Mesenchymal stem cell (in vitro differentiated cells and primary cell): ENCODE measurements around the gene FIGNL2. TPM values are rescaled to one million over a fixed set of nuclear protein-coding genes. Genes with fewer than 3 reads are reported as not detected.

Source experiments
- DNase-seq: peaks from one replicate; pipeline ENCODE4 v3.0.0-alpha.2; 2013
- H2AFZ ChIP-seq: one replicate; pipeline ENCODE4 v1.6.1; 2013; ENCODE audit warnings: low read depth, mild to moderate bottlenecking, control low read depth, inconsistent platforms, low read length, moderate library complexity
- H2AK5ac ChIP-seq: 2 replicates; pipeline ENCODE4 v1.6.1; 2013; ENCODE audit warnings: low read length, moderate library complexity, mild to moderate bottlenecking, inconsistent platforms; ENCODE audit not compliant: severe bottlenecking
- H2BK120ac ChIP-seq: one replicate; pipeline ENCODE4 v1.6.1; 2013; ENCODE audit warnings: low read depth, mild to moderate bottlenecking, inconsistent platforms, low read length, moderate library complexity
- H2BK12ac ChIP-seq, 2 experiments: one replicate each; pipeline ENCODE4 v1.6.1; 2013; ENCODE audit warnings: inconsistent platforms in 2 of 2, low read length in 2 of 2, mild to moderate bottlenecking in 2 of 2, moderate library complexity in 2 of 2, control low read depth in 1 of 2
- H2BK15ac ChIP-seq: one replicate; pipeline ENCODE4 v1.6.1; 2013; ENCODE audit warnings: mild to moderate bottlenecking, low read depth, inconsistent platforms; ENCODE audit not compliant: poor library complexity, severe bottlenecking
- H2BK5ac ChIP-seq: 2 replicates; pipeline ENCODE4 v1.6.1; 2013; ENCODE audit warnings: low read depth, mild to moderate bottlenecking, low read length, control low read depth, inconsistent platforms; ENCODE audit not compliant: poor library complexity, severe bottlenecking
- H3K14ac ChIP-seq, 2 experiments: one replicate each; pipeline ENCODE4 v1.6.1; 2013; ENCODE audit warnings: inconsistent platforms in 2 of 2, low read length in 2 of 2, control low read depth in 1 of 2, mild to moderate bottlenecking in 1 of 2, moderate library complexity in 1 of 2
- H3K18ac ChIP-seq, 2 experiments: one replicate each; pipeline ENCODE4 v1.6.1; 2013; ENCODE audit warnings: inconsistent platforms in 2 of 2, low read length in 2 of 2, control low read depth in 1 of 2, low read depth in 1 of 2, mild to moderate bottlenecking in 1 of 2
- H3K23ac ChIP-seq, 2 experiments: one replicate each; pipeline ENCODE4 v1.6.1; 2013; ENCODE audit warnings: inconsistent platforms in 2 of 2, low read length in 2 of 2, mild to moderate bottlenecking in 2 of 2, moderate library complexity in 2 of 2, control low read depth in 1 of 2
- H3K27ac ChIP-seq: 2 replicates; pipeline ENCODE4 v1.5.1; 2013; ENCODE audit warnings: mild to moderate bottlenecking, moderate library complexity, low read length, control low read depth, inconsistent platforms; ENCODE audit not compliant: poor library complexity, severe bottlenecking
- H3K27me3 ChIP-seq, 2 experiments: 2 replicates each; pipeline versions ENCODE4 v1.6.1 to v1.7.0; 2013; ENCODE audit warnings: low read length in 2 of 2, mild to moderate bottlenecking in 2 of 2, moderate library complexity in 2 of 2, control low read depth in 1 of 2, inconsistent platforms in 1 of 2; ENCODE audit not compliant: control insufficient read depth in 1 of 2, insufficient read depth in 1 of 2
- H3K36me3 ChIP-seq, 2 experiments: 2 replicates each; pipeline versions ENCODE4 v1.6.1 to v1.7.0; 2013; ENCODE audit warnings: low read length in 2 of 2, control low read depth in 1 of 2, inconsistent platforms in 1 of 2, low read depth in 1 of 2, mild to moderate bottlenecking in 1 of 2; ENCODE audit not compliant: insufficient read depth in 2 of 2, control insufficient read depth in 1 of 2
- H3K4ac ChIP-seq, 2 experiments: one replicate each; pipeline ENCODE4 v1.6.1; 2013; ENCODE audit warnings: inconsistent platforms in 2 of 2, low read length in 2 of 2, mild to moderate bottlenecking in 2 of 2, moderate library complexity in 2 of 2, control low read depth in 1 of 2, low read depth in 1 of 2
- H3K4me1 ChIP-seq: 2 replicates; pipeline ENCODE4 v1.6.1; 2013; ENCODE audit warnings: low read depth, low read length, control low read depth; ENCODE audit not compliant: control insufficient read depth, insufficient read depth
- H3K4me2 ChIP-seq: 2 replicates; pipeline ENCODE4 v1.6.1; 2013; ENCODE audit warnings: low read length, mild to moderate bottlenecking, inconsistent platforms; ENCODE audit not compliant: poor library complexity, severe bottlenecking
- H3K4me3 ChIP-seq, 2 experiments: 2 replicates each; pipeline versions ENCODE4 v1.5.1 to v1.7.0; 2013; ENCODE audit warnings: low read length in 2 of 2, mild to moderate bottlenecking in 2 of 2, control low read depth in 1 of 2, low read depth in 1 of 2; ENCODE audit not compliant: insufficient read depth in 1 of 2
- H3K79me1 ChIP-seq: replicated peaks from 2 replicates; pipeline ENCODE4 v1.6.1; 2013; ENCODE audit warnings: mild to moderate bottlenecking, control low read depth, low read length, inconsistent platforms; ENCODE audit not compliant: poor library complexity, severe bottlenecking
- H3K9ac ChIP-seq: 2 replicates; pipeline ENCODE4 v1.7.0; 2013; ENCODE audit warnings: mild to moderate bottlenecking, low read length, moderate library complexity
- H3K9me3 ChIP-seq: 2 replicates; pipeline ENCODE4 v1.7.0; 2013; ENCODE audit warnings: mild to moderate bottlenecking, low read length; ENCODE audit not compliant: control insufficient read depth
- H4K8ac ChIP-seq: one replicate; pipeline ENCODE4 v1.6.1; 2013; ENCODE audit warnings: inconsistent platforms, mild to moderate bottlenecking, low read length, moderate library complexity
- H4K91ac ChIP-seq: one replicate; pipeline ENCODE4 v1.6.1; 2013; ENCODE audit warnings: mild to moderate bottlenecking, low read length, inconsistent platforms
- WGBS: methylation state at CpG from one replicate; pipeline ENCODE4 v1.1.7; 2013; ENCODE audit warnings: mixed read lengths; 5-methylcytosine and 5-hydroxymethylcytosine counted together
- polyA plus RNA-seq, 2 experiments: library from polyadenylated mRNA; stranded (reverse); fragments of 200-250 nt; gene quantifications; one replicate each; pipeline ENCODE4 v1.2.3, GENCODE V29; 2013

Gene FIGNL2
- polyA plus RNA-seq (2013, experiment 1 of 2) = 0.62 TPM
- polyA plus RNA-seq (2013, experiment 2 of 2) = 0.71 TPM

- WGBS = 0% methylated on average over 15 of the region's 51 CpGs
- no peaks in the 10 kb centered on the region for H3K9me3 ChIP-seq
- H3K4ac ChIP-seq = peak within 1 kb of the TSS in 1 of 2 experiments; percentile 55
Measured at GRCh38 chr12:51848326-51848727, at the start of gene FIGNL2. FIGNL2 (minus strand) TSS chr12:51848718; CDS start chr12:51822413, 26,305 bp downstream.

GRCh38 chr12:51897181-51897580 lies 48.7 kb upstream of the FIGNL2 start:
- Histone ChIP-seq H2AFZ (no peak overlapping the region), H2BK120ac (no peak overlapping the region), H3K27ac (no peak overlapping the region), H3K14ac (no peak overlapping the region), H4K91ac (peak overlapping the region; percentile 87), H2BK12ac (peak overlapping the region; percentile 88 to 89), H3K18ac (peak overlapping the region; percentile 13 to 52), H3K23ac (no peak overlapping the region), H4K8ac (peak overlapping the region; percentile 66), H3K79me1 (no peaks in the 10 kb centered on the region), H2BK5ac (no peak overlapping the region), H2AK5ac (no peak overlapping the region), H2BK15ac (no peak overlapping the region), H3K9ac (no peak overlapping the region), H3K4me2 (no peak overlapping the region), H3K4ac (peak overlapping the region; percentile 57), H3K4me1 (peaks cover 7% of the 10 kb centered on the region), H3K27me3 (no peaks in the 10 kb centered on the region), H3K9me3 (no peaks in the 10 kb centered on the region), H3K36me3 (no peaks in the 10 kb centered on the region), H3K4me3 (no peak overlapping the region)
- DNase-seq = no peak
- 64% methylated on average over 6 of the region's 8 CpGs for WGBS

More at GRCh38 chr12:51848326-51848727, at the start of gene FIGNL2:
- peak within 1 kb of the TSS in 1 of 2 experiments; percentile 68 for H3K23ac ChIP-seq
- H2BK120ac ChIP-seq = peak within 1 kb of the TSS; percentile 58
- H4K8ac ChIP-seq = peak within 1 kb of the TSS; percentile 59
- H3K4me2 ChIP-seq = peak within 1 kb of the TSS; percentile 82
- H2AK5ac ChIP-seq = no peak within 1 kb of the TSS
- peak within 1 kb of the TSS; percentile 46 to 78 for H3K4me3 ChIP-seq
- H4K91ac ChIP-seq = peak within 1 kb of the TSS; percentile 70
- H2BK12ac ChIP-seq = peak within 1 kb of the TSS in 1 of 2 experiments; percentile 17
- H3K4me1 ChIP-seq = peaks cover 31% of the 10 kb centered on the region
- H3K27ac ChIP-seq = no peak within 1 kb of the TSS
- peaks cover 44 to 82% of the 10 kb centered on the region in 2 experiments for H3K27me3 ChIP-seq
- no peak within 1 kb of the TSS for H2BK5ac ChIP-seq
- H3K79me1 ChIP-seq = no peaks in the 10 kb centered on the region
- H2BK15ac ChIP-seq = peak within 1 kb of the TSS; percentile 57
- H3K14ac ChIP-seq = peak within 1 kb of the TSS in 1 of 2 experiments; percentile 62
- DNase-seq = no peak
- no peaks in the 10 kb centered on the region for H3K36me3 ChIP-seq
- peak within 1 kb of the TSS; percentile 53 for H3K9ac ChIP-seq
- no peak within 1 kb of the TSS for H2AFZ ChIP-seq
- peak within 1 kb of the TSS; percentile 79 to 88 for H3K18ac ChIP-seq

DNA sequence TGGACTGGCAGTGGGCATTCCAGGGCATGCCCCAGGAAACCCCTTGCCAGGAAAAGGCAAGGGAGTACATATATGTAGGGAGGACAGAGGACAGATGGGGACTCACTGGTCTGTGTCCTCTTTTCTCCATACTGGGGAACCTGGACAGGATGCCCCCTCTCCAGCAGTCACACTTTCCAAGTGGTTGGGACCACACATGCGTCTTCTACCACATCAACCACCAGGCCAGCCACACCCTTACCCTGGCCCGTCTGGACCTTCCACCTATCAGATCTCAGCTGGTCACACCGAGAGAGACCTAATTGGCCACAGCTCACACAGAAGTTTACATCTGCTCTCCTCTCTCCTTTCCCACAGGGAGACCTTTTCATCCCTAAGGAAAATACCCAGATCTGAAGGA lies 47.7 kb upstream of the FIGNL2 start:
- Histone ChIP-seq H3K4me1 (peaks cover 7% of the 10 kb centered on the region), H3K36me3 (no peaks in the 10 kb centered on the region), H2BK12ac (peak overlapping the region; percentile 89 to 98), H3K27ac (no peak overlapping the region), H3K18ac (peak overlapping the region in 1 of 2 experiments; percentile 59), H2BK120ac (no peak overlapping the region), H4K91ac (no peak overlapping the region), H3K27me3 (no peaks in the 10 kb centered on the region), H4K8ac (peak overlapping the region; percentile 28), H3K23ac (peak overlapping the region in 1 of 2 experiments; percentile 25), H3K79me1 (no peaks in the 10 kb centered on the region), H3K4me3 (no peak overlapping the region), H3K4me2 (no peak overlapping the region), H3K14ac (no peak overlapping the region), H2BK15ac (peak overlapping the region; percentile 62), H3K4ac (peak overlapping the region in 1 of 2 experiments; percentile 71), H2BK5ac (no peak overlapping the region), H2AK5ac (no peak overlapping the region), H3K9ac (no peak overlapping the region), H2AFZ (no peak overlapping the region), H3K9me3 (no peaks in the 10 kb centered on the region)
- no peak for DNase-seq
- WGBS = 84% methylated on average over 3 of the region's 3 CpGs

DNA sequence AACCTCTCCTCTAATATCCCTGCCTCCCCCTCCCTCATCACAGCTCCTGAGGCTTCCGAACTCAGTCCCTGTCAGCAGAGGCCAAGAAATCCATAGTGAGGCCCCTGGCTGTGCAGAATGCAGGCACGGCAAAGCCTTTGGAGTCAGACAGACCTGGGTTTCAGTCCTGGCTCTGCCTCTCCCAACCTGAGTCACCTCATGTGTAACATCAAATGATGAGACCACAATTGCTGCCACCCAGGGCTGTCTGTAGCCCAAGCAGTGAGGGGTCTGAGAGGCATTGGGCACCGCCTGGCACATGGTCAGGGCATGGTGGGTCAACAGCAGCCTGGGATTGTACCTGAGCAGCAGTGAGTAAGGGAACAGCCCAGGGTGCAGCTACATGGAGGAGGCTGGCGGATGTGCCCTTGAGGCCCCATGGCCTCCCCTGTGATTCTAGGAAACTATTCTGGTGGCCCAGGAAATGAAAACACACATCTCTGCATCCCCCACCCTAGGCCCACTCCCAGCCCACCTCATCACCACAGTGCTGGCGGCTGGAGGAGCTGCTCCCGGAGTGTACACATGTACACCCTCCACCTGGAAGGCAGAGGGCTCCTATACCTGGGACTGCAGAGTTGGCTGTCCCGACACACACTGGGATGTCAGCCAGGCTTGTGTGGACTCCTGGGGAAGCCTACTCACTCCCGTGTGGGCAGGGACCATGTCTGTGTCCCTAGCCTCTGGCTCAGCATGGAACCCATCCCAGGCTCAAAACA lies 47.0 kb upstream of the FIGNL2 start:
- DNase-seq = no peak
- peak overlapping the region; percentile 82 for H4K91ac ChIP-seq
- H3K18ac ChIP-seq = peak overlapping the region; percentile 72 to 86
- H3K4me2 ChIP-seq = no peak overlapping the region
- H2AK5ac ChIP-seq = no peak overlapping the region
- H3K27ac ChIP-seq = no peak overlapping the region
- no peaks in the 10 kb centered on the region for H3K27me3 ChIP-seq
- H2AFZ ChIP-seq = peak overlapping the region; percentile 8
- peak overlapping the region; percentile 57 for H2BK15ac ChIP-seq
- no peaks in the 10 kb centered on the region for H3K79me1 ChIP-seq
- no peaks in the 10 kb centered on the region for H3K9me3 ChIP-seq
- H3K23ac ChIP-seq = no peak overlapping the region
- H4K8ac ChIP-seq = peak overlapping the region; percentile 58
- no peak overlapping the region for H2BK5ac ChIP-seq
- peak overlapping the region; percentile 46 for H3K9ac ChIP-seq
- no peak overlapping the region for H3K4me3 ChIP-seq
- H2BK12ac ChIP-seq = peak overlapping the region; percentile 89 to 98
- peak overlapping the region in 1 of 2 experiments; percentile 45 for H3K14ac ChIP-seq
- 85% methylated on average over 8 of the region's 8 CpGs for WGBS
- no peaks in the 10 kb centered on the region for H3K36me3 ChIP-seq
- H3K4ac ChIP-seq = peak overlapping the region; percentile 71 to 75
- peak overlapping the region; percentile 39 for H2BK120ac ChIP-seq
- peaks cover 6% of the 10 kb centered on the region for H3K4me1 ChIP-seq
